Esophagus muscularis mucosa (tissue), 4 donors: Measurements from ENCODE around the gene ILF3. TPM values are rescaled to one million over a fixed set of nuclear protein-coding genes. Genes with fewer than 3 reads are reported as not detected.

Source experiments
- DNase-seq: peaks from one replicate; pipeline ENCODE4 v3.0.0-alpha.2; 2017; ENCODE audit errors: extremely low spot score
- H3K27ac ChIP-seq, 4 donors: fragments of 200-600 bp; sonication (generic); replicated peaks in 1 of 4; 1 replicate in 3 of 4; 2 replicates in 1 of 4; pipeline ENCODE4 v1.5.1; 2016 to 2019; ENCODE audit warnings: mild to moderate bottlenecking in 1 of 4
- H3K27me3 ChIP-seq, 4 donors: fragments of 200-600 bp; sonication (generic); one replicate each; pipeline versions ENCODE4 v1.5.1 to v1.6.0; 2016 to 2019
- H3K36me3 ChIP-seq, 4 donors: fragments of 200-600 bp; sonication (generic); one replicate each; pipeline ENCODE4 v1.5.1; 2016 to 2019
- H3K4me1 ChIP-seq, 4 donors: fragments of 200-600 bp; sonication (generic); one replicate each; pipeline ENCODE4 v1.5.1; 2016 to 2019
- H3K4me3 ChIP-seq, 4 donors: fragments of 200-600 bp; sonication (generic); 1 replicate in 2 of 4; 2 replicates in 2 of 4; pipeline ENCODE4 v1.5.1; 2016 to 2019; ENCODE audit warnings: mild to moderate bottlenecking in 4 of 4, moderate library complexity in 1 of 4
- H3K9me3 ChIP-seq, 4 donors: fragments of 200-600 bp; sonication (generic); 1 replicate in 3 of 4; 2 replicates in 1 of 4; pipeline ENCODE4 v1.5.1; 2016 to 2019
- EP300 ChIP-seq: sonication (generic); formaldehyde crosslinking; IDR thresholded peaks from one replicate; pipeline ENCODE4 v1.6.1; 2017; ENCODE audit warnings: antibody characterized with exemption
- POLR2A ChIP-seq: fragments of 450-650 bp; IDR thresholded peaks from one replicate; pipeline ENCODE4 v1.6.1; 2017; ENCODE audit warnings: antibody characterized with exemption, moderate library complexity, mild to moderate bottlenecking, low read depth
- POLR2AphosphoS5 ChIP-seq, 2 donors: sonication (generic); formaldehyde crosslinking; IDR thresholded peaks; one replicate each; pipeline ENCODE4 v1.6.1; 2017; ENCODE audit warnings: antibody characterized with exemption in 2 of 2
- WGBS: methylation state at CpG from one replicate; pipeline ENCODE4 v1.1.5; 2018; 5-methylcytosine and 5-hydroxymethylcytosine counted together
- intact Hi-C: fragments of 100-400 bp; cut with DNase I; formaldehyde crosslinking; loops from one replicate; pipeline ENCODE4 v1.15.1; 2023
- total RNA-seq, 4 donors: library from RNA; depleted of rRNA; stranded (reverse); fragments of >200 nt; gene quantifications; one replicate each; pipeline versions ENCODE4 v1.1.0 to v1.2.1, GENCODE V29; 2016
- TF ChIP-seq, protein P1 (sequence below), 3 experiments: fragments of 200-600 bp in 2 of 3; fragments of 450-650 bp in 1 of 3; sonication (generic) in 2 of 3; IDR thresholded peaks; one replicate each; pipeline ENCODE4 v1.5.1; 2017 to 2019; ENCODE audit warnings: antibody characterized with exemption in 3 of 3, mild to moderate bottlenecking in 2 of 3, moderate library complexity in 1 of 3

The ILF3 gene
- total RNA-seq, 4 donors from 2014 or later = 79.2 to 127 (median 102) TPM

GRCh38 chr19:10699650-10700335 is 45.6 kb downstream of the ILF3 start:
- H3K4me1 ChIP-seq = peaks cover 21 to 42% (median 32%) of the 10 kb centered on the region in 4 donors
- H3K9me3 ChIP-seq = no peaks in the 10 kb centered on the region
- TF ChIP-seq, protein P1, sequence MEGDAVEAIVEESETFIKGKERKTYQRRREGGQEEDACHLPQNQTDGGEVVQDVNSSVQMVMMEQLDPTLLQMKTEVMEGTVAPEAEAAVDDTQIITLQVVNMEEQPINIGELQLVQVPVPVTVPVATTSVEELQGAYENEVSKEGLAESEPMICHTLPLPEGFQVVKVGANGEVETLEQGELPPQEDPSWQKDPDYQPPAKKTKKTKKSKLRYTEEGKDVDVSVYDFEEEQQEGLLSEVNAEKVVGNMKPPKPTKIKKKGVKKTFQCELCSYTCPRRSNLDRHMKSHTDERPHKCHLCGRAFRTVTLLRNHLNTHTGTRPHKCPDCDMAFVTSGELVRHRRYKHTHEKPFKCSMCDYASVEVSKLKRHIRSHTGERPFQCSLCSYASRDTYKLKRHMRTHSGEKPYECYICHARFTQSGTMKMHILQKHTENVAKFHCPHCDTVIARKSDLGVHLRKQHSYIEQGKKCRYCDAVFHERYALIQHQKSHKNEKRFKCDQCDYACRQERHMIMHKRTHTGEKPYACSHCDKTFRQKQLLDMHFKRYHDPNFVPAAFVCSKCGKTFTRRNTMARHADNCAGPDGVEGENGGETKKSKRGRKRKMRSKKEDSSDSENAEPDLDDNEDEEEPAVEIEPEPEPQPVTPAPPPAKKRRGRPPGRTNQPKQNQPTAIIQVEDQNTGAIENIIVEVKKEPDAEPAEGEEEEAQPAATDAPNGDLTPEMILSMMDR (IDR thresholded peaks at IDR 0.05) = peak; percentile 30 to 52 (median 33)
- TF ChIP-seq POLR2AphosphoS5 (IDR thresholded peaks at IDR 0.05) (no peak), POLR2A (no peak), EP300 (no peak)
- H3K27ac ChIP-seq = no peak overlapping the region
- peaks cover 0 to 15% (median 11%) of the 10 kb centered on the region in 4 donors for H3K36me3 ChIP-seq
- peaks cover 0 to 5% (median 0%) of the 10 kb centered on the region in 4 donors for H3K27me3 ChIP-seq
- H3K4me3 ChIP-seq = no peak overlapping the region
- intact Hi-C loops = loop anchor here (10.0 kb wide), 1 partner anchor 115 kb away; the partner anchor contains the start of gene AP1M2
- WGBS = 47% methylated on average over 15 of the region's 15 CpGs
- DNase-seq = no peak

DNA sequence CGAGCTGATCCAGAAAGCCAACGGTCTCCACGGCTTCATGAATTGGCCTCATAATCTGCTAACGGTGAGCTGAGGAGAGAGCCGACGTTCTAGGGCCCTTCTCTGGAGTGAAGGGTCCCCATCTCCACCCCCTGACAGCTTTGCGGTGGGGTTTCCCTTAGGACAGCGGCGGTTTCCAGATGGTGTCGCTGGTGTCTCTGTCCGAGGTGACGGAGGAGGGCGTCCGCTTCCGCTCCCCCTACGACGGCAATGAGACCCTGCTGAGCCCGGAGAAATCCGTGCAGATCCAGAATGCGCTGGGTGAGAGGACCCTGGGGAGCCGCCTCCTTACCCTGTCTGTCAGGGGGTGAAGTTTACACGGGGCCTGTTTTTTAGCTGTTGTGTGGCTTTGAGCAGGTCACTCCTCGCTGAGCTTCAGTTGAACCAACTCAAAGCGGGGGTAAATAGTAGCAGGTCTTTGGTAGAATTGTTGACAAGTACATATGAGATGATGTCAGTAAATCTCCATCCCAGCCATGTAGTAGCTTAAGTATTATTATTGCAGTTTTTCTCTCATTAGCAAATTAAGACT is 47.9 kb downstream of the ILF3 start:
- Histone ChIP-seq H3K4me1 (peaks cover 11 to 23% (median 16%) of the 10 kb centered on the region in 4 donors), H3K4me3 (peak overlapping the region; percentile 67 to 98 (median 73)), H3K9me3 (no peaks in the 10 kb centered on the region), H3K36me3 (peaks cover 0 to 32% (median 15%) of the 10 kb centered on the region in 4 donors), H3K27me3 (peaks cover 0 to 5% (median 0%) of the 10 kb centered on the region in 4 donors), H3K27ac (peak overlapping the region in 3 of 4 donors; percentile 51 to 80 (median 69))
- intact Hi-C loops = loop anchor here (10.0 kb wide), 1 partner anchor 117 kb away; the partner anchor contains the start of gene AP1M2
- WGBS = 13% methylated on average over 10 of the region's 24 CpGs
- TF ChIP-seq, protein P1 (IDR thresholded peaks at IDR 0.05) = no peak
- TF ChIP-seq EP300 (no peak), POLR2A (no peak), POLR2AphosphoS5 (IDR thresholded peaks at IDR 0.05) (no peak)
- no peak for DNase-seq

DNA sequence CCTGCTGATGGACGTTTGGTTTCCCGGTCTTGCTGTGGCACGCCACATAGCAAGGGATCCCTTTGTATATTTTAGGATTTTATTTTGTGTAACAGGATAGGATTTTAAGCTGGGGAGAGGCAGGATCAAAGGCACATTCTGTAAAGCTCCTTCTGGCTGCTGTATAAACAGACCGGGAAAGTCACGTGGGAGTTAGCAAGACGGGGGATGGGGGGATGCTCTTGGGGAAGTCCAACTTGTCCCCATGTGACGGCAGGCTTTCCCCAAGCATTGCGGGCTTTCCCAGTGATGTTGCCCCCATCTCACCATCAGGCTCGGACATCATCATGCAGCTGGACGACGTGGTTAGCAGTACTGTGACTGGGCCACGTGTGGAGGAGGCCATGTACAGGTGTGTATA is 52.8 kb downstream of the ILF3 start:
- intact Hi-C loops = loop anchor here (10.0 kb wide), 1 partner anchor 122 kb away; the partner anchor contains the start of gene AP1M2
- Histone ChIP-seq H3K9me3 (no peaks in the 10 kb centered on the region), H3K4me3 (no peak overlapping the region), H3K36me3 (peaks cover 7 to 73% (median 41%) of the 10 kb centered on the region in 4 donors), H3K27me3 (no peaks in the 10 kb centered on the region), H3K4me1 (peaks cover 5% of the 10 kb centered on the region in 4 donors), H3K27ac (no peak overlapping the region)
- DNase-seq = no peak
- TF ChIP-seq POLR2A (no peak), POLR2AphosphoS5 (IDR thresholded peaks at IDR 0.05) (no peak), EP300 (no peak)
- TF ChIP-seq, protein P1 (IDR thresholded peaks at IDR 0.05) = no peak
- 68% methylated on average over 10 of the region's 12 CpGs for WGBS

DNA sequence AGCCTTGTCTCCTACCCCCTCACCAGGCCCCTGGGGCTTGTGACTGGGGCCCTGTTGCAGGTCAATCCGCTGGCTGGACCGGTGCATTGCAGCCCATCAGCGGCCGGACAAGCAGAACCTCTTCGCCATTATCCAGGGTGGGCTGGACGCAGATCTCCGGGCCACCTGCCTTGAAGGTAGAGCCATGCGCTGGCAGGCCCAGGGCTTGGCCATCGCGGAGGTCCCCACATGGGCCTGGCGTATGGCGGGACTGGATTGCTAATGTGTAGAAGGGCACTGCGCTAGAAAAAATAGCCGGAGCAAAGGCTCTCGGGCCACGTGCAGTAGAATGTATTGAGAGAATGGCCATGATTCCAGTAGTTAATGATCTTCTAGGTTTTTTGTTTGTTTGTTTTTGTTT is 53.3 kb downstream of the ILF3 start:
- Histone ChIP-seq H3K27ac (no peak overlapping the region), H3K4me3 (no peak overlapping the region), H3K27me3 (no peaks in the 10 kb centered on the region), H3K4me1 (peaks cover under 1% of the 10 kb centered on the region in 4 donors), H3K9me3 (no peaks in the 10 kb centered on the region), H3K36me3 (peaks cover 7 to 77% (median 46%) of the 10 kb centered on the region in 4 donors)
- intact Hi-C loops = loop anchor here (10.0 kb wide), 1 partner anchor 123 kb away; the partner anchor contains the start of gene AP1M2
- WGBS = 95% methylated on average over 16 of the region's 16 CpGs
- DNase-seq = no peak
- no peak for TF ChIP-seq POLR2AphosphoS5 (IDR thresholded peaks at IDR 0.05)
- TF ChIP-seq EP300 = no peak
- TF ChIP-seq, protein P1 (IDR thresholded peaks at IDR 0.05) = no peak
- no peak for TF ChIP-seq POLR2A
